Sigmoid colon (tissue), 4 donors: ENCODE measurements around the gene SLC35F1.

Experiments
- EP300 ChIP-seq, 4 donors: sonication (generic); formaldehyde crosslinking; IDR thresholded peaks; one replicate each; pipeline ENCODE4 v1.6.1; 2017; ENCODE audit warnings: antibody characterized with exemption in 4 of 4
- POLR2A ChIP-seq, 2 donors: fragments of 450-650 bp; IDR thresholded peaks; one replicate each; pipeline ENCODE4 v1.6.1; 2016; ENCODE audit warnings: antibody characterized with exemption in 2 of 2, mild to moderate bottlenecking in 2 of 2, moderate library complexity in 2 of 2
- POLR2AphosphoS5 ChIP-seq, 4 donors: sonication (generic); formaldehyde crosslinking; IDR thresholded peaks; one replicate each; pipeline ENCODE4 v1.6.1; 2017; ENCODE audit warnings: antibody characterized with exemption in 4 of 4
- TF ChIP-seq, protein P1 (sequence below), 4 experiments: fragments of 450-650 bp in 3 of 4; fragments of 200-600 bp in 1 of 4; IDR thresholded peaks; one replicate each; pipeline ENCODE4 v1.5.1; 2016 to 2019; ENCODE audit warnings: antibody characterized with exemption in 4 of 4, mild to moderate bottlenecking in 3 of 4, moderate library complexity in 2 of 4

DNA sequence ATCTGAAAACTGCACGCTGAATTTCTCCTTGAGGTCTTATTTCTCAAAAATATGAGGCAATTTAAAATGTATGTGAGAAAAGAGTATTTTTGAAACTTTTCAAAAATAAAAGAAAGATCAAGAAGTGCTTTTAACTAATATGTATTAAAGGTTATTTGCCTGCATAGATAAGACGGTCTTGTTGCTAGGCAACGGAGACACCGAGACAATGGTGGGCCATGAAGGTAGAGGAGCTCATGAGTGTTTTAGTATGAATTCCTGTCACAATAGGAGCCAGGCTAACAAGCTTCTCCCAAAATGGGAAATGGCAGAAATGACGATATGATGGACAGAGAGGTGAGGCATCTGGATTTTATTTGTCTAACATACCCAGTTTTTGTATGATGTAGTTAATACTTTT lies 308.2 kb downstream of the SLC35F1 start:
- TF ChIP-seq, protein P1, sequence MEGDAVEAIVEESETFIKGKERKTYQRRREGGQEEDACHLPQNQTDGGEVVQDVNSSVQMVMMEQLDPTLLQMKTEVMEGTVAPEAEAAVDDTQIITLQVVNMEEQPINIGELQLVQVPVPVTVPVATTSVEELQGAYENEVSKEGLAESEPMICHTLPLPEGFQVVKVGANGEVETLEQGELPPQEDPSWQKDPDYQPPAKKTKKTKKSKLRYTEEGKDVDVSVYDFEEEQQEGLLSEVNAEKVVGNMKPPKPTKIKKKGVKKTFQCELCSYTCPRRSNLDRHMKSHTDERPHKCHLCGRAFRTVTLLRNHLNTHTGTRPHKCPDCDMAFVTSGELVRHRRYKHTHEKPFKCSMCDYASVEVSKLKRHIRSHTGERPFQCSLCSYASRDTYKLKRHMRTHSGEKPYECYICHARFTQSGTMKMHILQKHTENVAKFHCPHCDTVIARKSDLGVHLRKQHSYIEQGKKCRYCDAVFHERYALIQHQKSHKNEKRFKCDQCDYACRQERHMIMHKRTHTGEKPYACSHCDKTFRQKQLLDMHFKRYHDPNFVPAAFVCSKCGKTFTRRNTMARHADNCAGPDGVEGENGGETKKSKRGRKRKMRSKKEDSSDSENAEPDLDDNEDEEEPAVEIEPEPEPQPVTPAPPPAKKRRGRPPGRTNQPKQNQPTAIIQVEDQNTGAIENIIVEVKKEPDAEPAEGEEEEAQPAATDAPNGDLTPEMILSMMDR (IDR thresholded peaks at IDR 0.05), result no peak
- TF ChIP-seq POLR2A (IDR thresholded peaks at IDR 0.05) (no peak), EP300 (IDR thresholded peaks at IDR 0.05) (no peak), POLR2AphosphoS5 (IDR thresholded peaks at IDR 0.05) (no peak)
